ENCODE results near the gene EIF4A3.

EIF4A3 gene

DNA sequence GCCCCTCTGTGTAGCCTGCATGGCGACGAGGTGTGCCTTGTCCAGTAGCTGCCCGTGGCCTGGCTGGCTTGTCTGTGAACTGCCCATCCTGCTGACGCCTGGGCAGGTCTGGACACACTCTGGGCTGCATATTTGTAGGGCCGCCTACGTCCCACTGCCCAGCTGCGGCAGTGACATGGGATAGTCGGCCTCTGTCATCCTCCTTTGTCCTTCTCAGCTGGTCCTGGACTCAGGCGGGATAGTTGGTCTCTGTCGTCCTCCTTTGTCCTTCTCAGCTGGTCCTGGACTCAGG, 37.4 kb upstream of the EIF4A3 start:
- POLR2A ChIA-PET: no interaction called here

DNA sequence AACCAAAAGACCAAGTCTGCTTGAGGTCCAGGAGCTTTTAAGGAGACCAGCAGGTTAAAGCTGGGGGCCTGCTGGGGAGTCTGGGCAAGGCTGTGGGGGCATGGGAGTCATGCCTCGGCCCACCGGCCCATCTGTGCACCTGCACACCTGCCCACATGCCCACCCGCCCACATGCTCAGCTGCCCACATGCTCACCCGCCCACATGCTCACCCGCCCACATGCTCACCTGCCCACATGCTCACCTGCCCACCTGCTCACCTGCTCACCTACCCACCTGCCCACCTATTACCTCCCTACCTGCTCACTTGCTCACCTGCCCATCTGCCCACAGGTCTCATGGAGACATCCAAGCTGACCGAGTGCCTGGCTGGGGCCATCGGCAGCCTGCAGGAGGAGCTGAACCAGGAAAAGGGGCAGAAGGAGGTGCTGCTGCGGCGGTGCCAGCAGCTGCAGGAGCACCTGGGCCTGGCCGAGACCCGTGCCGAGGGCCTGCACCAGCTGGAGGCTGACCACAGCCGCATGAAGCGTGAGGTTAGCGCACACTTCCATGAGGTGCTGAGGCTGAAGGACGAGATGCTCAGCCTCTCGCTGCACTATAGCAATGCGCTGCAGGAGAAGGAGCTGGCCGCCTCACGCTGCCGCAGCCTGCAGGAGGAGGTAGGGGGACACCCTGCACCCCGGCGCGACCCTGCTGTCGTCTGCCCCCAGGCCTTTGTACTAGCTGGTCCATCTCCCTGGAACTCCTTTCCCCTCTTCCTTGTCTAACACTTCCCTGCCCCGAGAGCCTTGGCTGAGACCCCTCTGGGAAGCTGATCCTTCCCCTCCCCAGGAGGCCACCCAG, 36.9 kb upstream of the EIF4A3 start:
- POLR2A ChIA-PET: no interaction called here
- TF ChIP-seq, protein P1, sequence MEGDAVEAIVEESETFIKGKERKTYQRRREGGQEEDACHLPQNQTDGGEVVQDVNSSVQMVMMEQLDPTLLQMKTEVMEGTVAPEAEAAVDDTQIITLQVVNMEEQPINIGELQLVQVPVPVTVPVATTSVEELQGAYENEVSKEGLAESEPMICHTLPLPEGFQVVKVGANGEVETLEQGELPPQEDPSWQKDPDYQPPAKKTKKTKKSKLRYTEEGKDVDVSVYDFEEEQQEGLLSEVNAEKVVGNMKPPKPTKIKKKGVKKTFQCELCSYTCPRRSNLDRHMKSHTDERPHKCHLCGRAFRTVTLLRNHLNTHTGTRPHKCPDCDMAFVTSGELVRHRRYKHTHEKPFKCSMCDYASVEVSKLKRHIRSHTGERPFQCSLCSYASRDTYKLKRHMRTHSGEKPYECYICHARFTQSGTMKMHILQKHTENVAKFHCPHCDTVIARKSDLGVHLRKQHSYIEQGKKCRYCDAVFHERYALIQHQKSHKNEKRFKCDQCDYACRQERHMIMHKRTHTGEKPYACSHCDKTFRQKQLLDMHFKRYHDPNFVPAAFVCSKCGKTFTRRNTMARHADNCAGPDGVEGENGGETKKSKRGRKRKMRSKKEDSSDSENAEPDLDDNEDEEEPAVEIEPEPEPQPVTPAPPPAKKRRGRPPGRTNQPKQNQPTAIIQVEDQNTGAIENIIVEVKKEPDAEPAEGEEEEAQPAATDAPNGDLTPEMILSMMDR (IDR thresholded peaks at IDR 0.05; ENCODE audit: control extremely low read depth, extremely low read depth, low read depth, missing control alignments): no peak
- no peak for DNase-seq (ENCODE audit: extremely low spot score)
- CTCF ChIA-PET: interaction anchor here (0.9 to 1.3 kb wide), 3 partner anchors 8 to 13 kb away, joined by 3 to 4 read pairs (median 3); no protein-coding TSS in a partner anchor

More for the DNA sequence above, 37.4 kb upstream of the EIF4A3 start:
- CTCF ChIA-PET: interaction anchor here (1.0 to 1.3 kb wide), 3 partner anchors 8 to 13 kb away, joined by 3 to 4 read pairs (median 3); no protein-coding TSS in a partner anchor
- no peak for DNase-seq (ENCODE audit: extremely low spot score)
- TF ChIP-seq, protein P1 (IDR thresholded peaks at IDR 0.05; ENCODE audit: control extremely low read depth, extremely low read depth, low read depth, missing control alignments): no peak

DNA sequence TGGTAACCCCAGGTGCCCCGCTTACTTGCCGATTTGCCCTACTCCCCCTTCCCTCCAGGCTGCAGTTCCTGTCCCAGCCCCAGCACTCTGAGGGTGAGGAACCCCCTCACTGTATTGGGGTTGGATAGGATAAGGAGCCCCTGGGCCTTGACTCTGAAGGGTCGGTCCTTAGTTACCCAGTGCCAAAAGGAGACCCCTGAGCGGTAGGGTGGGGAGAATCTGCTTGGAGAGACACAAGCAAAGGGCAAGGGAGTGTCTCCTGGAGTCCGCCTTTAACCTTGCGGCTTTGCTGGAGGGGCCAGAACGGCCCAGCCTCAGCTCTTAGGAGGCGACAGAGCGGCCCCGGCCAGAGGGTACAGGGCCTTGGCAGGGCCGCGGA, 35.9 kb upstream of the EIF4A3 start:
- ChIA-PET CTCF (interaction anchor here (0.9 to 1.3 kb wide), 2 partner anchors 9 to 12 kb away, joined by 3 to 4 read pairs; no protein-coding TSS in a partner anchor), POLR2A (no interaction called here)
- TF ChIP-seq, protein P1 (IDR thresholded peaks at IDR 0.05; ENCODE audit: control extremely low read depth, extremely low read depth, low read depth, missing control alignments): no peak
- DNase-seq (ENCODE audit: extremely low spot score): no peak

DNA sequence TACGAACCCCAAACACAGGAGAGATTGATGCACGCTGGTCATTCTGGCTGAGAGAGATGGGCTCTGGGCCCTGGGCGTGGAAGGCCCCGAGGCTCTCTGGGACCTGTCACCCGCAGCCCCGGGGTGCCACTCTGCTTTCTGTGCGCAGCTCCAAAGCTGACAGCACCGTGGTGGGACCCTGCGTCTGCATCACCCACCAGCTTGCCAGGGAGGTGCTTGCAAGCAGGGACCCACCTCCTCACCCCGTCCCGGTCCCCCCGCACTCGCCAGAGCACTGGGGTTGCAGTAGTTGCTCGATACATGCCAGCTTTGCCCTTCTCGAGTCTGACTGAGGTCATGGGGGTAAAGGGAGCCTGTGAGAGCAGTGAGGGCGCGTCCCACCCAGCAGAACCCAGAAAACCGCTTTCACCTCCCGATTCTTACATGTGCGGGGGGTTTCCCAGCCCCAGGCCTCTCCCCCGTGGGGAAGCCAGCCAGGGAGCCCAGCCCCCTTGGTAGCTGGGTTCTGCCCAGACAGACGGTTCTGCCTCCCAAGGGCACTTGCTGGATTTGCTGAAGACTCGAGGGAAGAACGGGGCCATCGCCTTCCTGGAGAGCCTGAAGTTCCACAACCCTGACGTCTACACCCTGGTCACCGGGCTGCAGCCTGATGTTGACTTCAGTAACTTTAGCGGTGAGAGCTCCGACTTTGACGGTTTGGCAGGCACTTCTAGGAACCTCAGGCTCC, 35.4 kb upstream of the EIF4A3 start:
- no peak for DNase-seq (ENCODE audit: extremely low spot score)
- ChIA-PET POLR2A (no interaction called here), CTCF (interaction anchor here (1.4 kb wide), 1 partner anchor 13 kb away, joined by 5 read pairs; no protein-coding TSS in a partner anchor)
- TF ChIP-seq, protein P1 (IDR thresholded peaks at IDR 0.05; ENCODE audit: control extremely low read depth, extremely low read depth, low read depth, missing control alignments): no peak

DNA sequence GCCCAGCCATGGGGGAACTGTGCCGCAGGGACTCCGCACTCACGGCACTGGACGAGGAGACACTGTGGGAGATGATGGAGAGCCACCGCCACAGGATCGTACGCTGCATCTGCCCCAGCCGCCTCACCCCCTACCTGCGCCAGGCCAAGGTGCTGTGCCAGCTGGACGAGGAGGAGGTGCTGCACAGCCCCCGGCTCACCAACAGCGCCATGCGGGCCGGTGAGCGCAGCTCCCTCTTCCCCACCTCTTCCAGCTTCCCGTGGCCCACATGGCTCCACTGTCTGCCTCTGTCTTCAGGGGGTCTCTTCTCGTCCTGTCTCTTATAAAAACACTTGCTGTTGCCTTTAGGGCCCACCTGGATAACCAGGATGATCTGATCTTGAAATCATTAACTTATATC, 34.5 kb upstream of the EIF4A3 start:
- DNase-seq (ENCODE audit: extremely low spot score): no peak
- TF ChIP-seq, protein P1 (IDR thresholded peaks at IDR 0.05; ENCODE audit: control extremely low read depth, extremely low read depth, low read depth, missing control alignments): no peak
- POLR2A ChIA-PET: no interaction called here
- CTCF ChIA-PET: interaction anchor here (1.4 kb wide), 1 partner anchor 14 kb away, joined by 5 read pairs; no protein-coding TSS in a partner anchor

DNA sequence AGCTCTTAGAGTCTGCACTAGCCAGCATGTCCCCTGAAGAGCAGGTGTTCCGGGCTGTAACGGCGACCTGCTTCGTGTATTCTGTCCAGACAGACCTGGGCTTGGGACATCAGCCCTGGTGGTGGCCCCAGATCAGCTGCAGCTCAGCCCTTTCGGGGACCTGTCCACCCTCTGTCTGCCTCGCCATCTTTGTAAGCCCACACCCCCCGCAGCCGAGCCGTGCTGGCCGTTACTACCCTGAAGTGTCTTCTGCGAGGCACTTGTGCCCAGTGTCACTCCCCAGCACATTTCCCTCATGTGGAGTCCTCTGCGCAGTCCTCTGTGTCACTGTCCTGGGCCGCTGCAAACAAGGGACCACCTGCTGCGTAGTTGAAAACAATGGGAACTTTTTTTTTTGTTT, 33.3 kb upstream of the EIF4A3 start:
- POLR2A ChIA-PET: interaction anchor here (0.6 kb wide), 1 partner anchor 33 kb away, joined by 4 read pairs; no protein-coding TSS in a partner anchor
- CTCF ChIA-PET: interaction anchor here (1.0 to 1.2 kb wide), 2 partner anchors 15 to 79 kb away, joined by 3 read pairs; partner anchors contain the start of gene GAA
- DNase-seq (ENCODE audit: extremely low spot score): no peak
- TF ChIP-seq, protein P1 (IDR thresholded peaks at IDR 0.05; ENCODE audit: control extremely low read depth, extremely low read depth, low read depth, missing control alignments): no peak
